Measurements from ENCODE around the gene HAGHL.

HAGHL gene

DNA sequence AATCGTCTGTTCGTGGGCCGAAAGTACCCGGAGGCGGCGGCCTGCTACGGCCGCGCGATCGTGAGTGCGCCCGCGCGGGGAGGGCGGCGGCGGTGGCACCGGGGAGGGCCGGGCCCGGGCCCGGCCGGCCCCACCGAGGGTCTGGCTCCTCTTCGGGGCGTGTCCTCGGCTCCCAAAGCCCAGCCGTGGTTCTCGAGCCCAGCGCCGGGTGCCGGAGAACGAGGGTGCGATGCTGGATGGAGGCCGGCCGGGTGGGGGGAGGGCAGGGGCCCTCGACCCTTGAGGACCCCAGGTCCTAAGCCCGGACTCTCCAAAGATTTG is 46.3 kb upstream of the HAGHL start:
- peak overlapping the region; percentile 97 for H3K4me3 ChIP-seq
- peak overlapping the region; percentile 73 to 98 for H3K27ac ChIP-seq
- DNase-seq (ENCODE audit: low spot score) = no peak
- no peak for TF ChIP-seq CTCF (IDR thresholded peaks at IDR 0.05)

DNA sequence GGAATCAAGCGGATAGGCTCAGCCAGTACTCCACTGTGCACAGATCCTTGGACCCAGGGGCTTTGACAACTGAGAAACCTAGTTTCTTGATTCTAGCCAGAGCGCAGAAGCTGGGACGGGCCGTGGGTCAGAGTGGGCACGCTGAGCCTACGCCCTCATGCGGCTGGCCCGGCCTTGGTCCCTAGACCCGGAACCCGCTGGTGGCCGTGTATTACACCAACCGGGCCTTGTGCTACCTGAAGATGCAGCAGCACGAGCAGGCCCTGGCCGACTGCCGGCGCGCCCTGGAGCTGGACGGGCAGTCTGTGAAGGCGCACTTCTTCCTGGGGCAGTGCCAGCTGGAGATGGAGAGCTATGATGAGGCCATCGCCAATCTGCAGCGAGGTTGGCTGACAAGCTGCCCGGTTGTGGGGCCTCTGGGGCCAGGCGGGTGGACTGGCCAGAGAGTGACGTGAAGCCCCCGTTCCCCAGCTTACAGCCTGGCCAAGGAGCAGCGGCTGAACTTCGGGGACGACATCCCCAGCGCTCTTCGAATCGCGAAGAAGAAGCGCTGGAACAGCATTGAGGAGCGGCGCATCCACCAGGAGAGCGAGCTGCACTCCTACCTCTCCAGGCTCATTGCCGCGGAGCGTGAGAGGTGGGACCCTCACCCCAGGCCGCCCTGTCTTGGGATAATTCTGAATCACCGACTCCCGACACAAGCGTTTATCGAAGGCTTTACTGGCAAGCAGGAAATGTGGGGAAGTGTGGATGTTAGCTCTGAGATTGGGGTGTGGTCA is 45.8 kb upstream of the HAGHL start:
- peak overlapping the region; percentile 97 for H3K4me3 ChIP-seq
- no peak for TF ChIP-seq CTCF (IDR thresholded peaks at IDR 0.05)
- DNase-seq (ENCODE audit: low spot score) = no peak
- H3K27ac ChIP-seq = peak overlapping the region; percentile 73 to 98

- no peak for TF ChIP-seq CTCF (IDR thresholded peaks at IDR 0.05)
- no peak for DNase-seq (ENCODE audit: low spot score)
- Histone ChIP-seq H3K27ac (no peak overlapping the region), H3K4me3 (peak overlapping the region; percentile 97)
Observed at GRCh38 chr16:681746-682427, 45.0 kb upstream of the HAGHL start.

- Histone ChIP-seq H3K27ac (no peak overlapping the region), H3K4me3 (peak overlapping the region; percentile 98)
- TF ChIP-seq CTCF (IDR thresholded peaks at IDR 0.05) = no peak
- no peak for DNase-seq (ENCODE audit: low spot score)
Observed at GRCh38 chr16:682493-683395, 44.2 kb upstream of the HAGHL start.

DNA sequence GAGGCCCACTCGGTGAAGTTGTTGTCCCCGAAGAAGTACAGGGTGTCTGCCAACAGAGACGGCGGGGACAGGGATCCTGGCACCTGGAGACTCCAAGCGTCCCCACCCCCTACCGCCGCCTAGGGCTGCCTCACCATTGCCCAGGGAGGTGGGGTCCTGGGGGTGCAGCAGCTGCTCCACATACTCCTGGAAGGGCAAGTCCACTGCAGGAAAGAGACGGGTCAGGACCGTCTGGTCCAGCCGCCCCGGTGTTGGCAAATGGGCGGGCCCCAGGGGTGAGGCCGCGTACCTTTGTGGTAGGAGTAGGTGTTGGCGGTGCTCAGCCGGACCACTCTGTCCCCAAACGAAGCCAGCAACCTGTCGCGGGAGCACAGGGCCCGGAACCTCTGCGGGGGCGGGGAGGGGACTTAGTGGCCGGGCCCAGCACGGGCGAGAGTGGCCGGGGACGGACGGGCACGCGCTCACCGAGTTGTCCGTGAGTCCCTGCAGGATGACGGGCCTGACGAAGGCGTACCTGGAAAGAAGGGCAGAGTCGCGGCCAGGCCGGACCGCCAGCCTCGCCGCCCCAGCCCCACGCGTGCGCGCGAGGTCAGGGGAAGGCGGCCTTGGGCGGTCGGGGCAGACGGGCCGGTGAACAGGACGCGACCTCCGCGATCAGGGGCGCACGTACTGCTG is 43.4 kb upstream of the HAGHL start:
- DNase-seq (ENCODE audit: low spot score) = no peak
- TF ChIP-seq CTCF (IDR thresholded peaks at IDR 0.05) = no peak
- H3K4me3 ChIP-seq = peak overlapping the region; percentile 98
- peak overlapping the region; percentile 67 to 90 for H3K27ac ChIP-seq

- H3K4me3 ChIP-seq = peak within 1 kb of the TSS; percentile 98
- TF ChIP-seq CTCF (IDR thresholded peaks at IDR 0.05) = no peak
- peak; percentile 97 for DNase-seq (ENCODE audit: low spot score)
- H3K27ac ChIP-seq = peak within 1 kb of the TSS; percentile 67 to 90
Observed at GRCh38 chr16:684071-684794, 42.7 kb upstream of the HAGHL start, which contains the start of gene JMJD8. JMJD8 (minus strand) TSS chr16:684334; CDS start chr16:684319, 15 bp downstream.
